T-helper 1 cell treated with Interleukin-12 subunit alpha and Interleukin-12 subunit beta and Interleukin-4 antibody, amounts not matched to agents 30 μg/mL and 1 μg/mL, for 36 hours (primary cell): ENCODE data around the gene ACSS3.
"Not testable (repeated sequence)": the region's sequence is repeated elsewhere in the genome, so short reads cannot be mapped to it uniquely, and the experiment has no call there.

Source experiments
- H3K27ac Mint-ChIP-seq: one replicate; pipeline ENCODE4 v1.8.0; 2021; ENCODE audit warnings: mild to moderate bottlenecking, mixed read lengths
- H3K27me3 Mint-ChIP-seq: one replicate; pipeline ENCODE4 v1.8.0; 2021; ENCODE audit warnings: low read depth, mixed read lengths
- H3K36me3 Mint-ChIP-seq: one replicate; pipeline ENCODE4 v1.8.0; 2021; ENCODE audit warnings: low read depth, mixed read lengths
- H3K4me1 Mint-ChIP-seq: one replicate; pipeline ENCODE4 v1.8.0; 2021; ENCODE audit warnings: low read depth, mixed read lengths
- H3K4me3 Mint-ChIP-seq: one replicate; pipeline ENCODE4 v1.8.0; 2021; ENCODE audit warnings: mild to moderate bottlenecking, moderate library complexity, mixed read lengths
- H3K9me3 Mint-ChIP-seq: one replicate; pipeline ENCODE4 v1.8.0; 2021; ENCODE audit warnings: mixed read lengths

The ACSS3 gene

GRCh38 chr12:81077686-81078441, at the start of gene ACSS3:
Gene ACSS3 (plus strand): TSS chr12:81078079. CDS start chr12:81078121, 42 bp downstream.
- Mint-ChIP-seq H3K36me3 (no peaks in the 10 kb centered on the region), H3K27ac (no peak within 1 kb of the TSS), H3K4me1 (no peaks in the 10 kb centered on the region), H3K4me3 (no peak within 1 kb of the TSS), H3K27me3 (peaks cover 16% of the 10 kb centered on the region), H3K9me3 (no peaks in the 10 kb centered on the region)

GRCh38 chr12:81034926-81035325, 43.0 kb upstream of the ACSS3 start:
- peaks cover 3% of the 10 kb centered on the region for H3K9me3 Mint-ChIP-seq
- H3K4me1 Mint-ChIP-seq = no peaks in the 10 kb centered on the region
- no peak overlapping the region for H3K4me3 Mint-ChIP-seq
- H3K27me3 Mint-ChIP-seq = no peaks in the 10 kb centered on the region
- H3K36me3 Mint-ChIP-seq = no peaks in the 10 kb centered on the region
- no peak overlapping the region for H3K27ac Mint-ChIP-seq

GRCh38 chr12:81039231-81039630, 38.6 kb upstream of the ACSS3 start:
- Mint-ChIP-seq H3K9me3 (peaks cover 3% of the 10 kb centered on the region), H3K27ac (no peak overlapping the region), H3K4me3 (no peak overlapping the region), H3K27me3 (no peaks in the 10 kb centered on the region), H3K36me3 (no peaks in the 10 kb centered on the region), H3K4me1 (no peaks in the 10 kb centered on the region)

GRCh38 chr12:81043979-81044740, 33.7 kb upstream of the ACSS3 start:
- no peaks in the 10 kb centered on the region for H3K4me1 Mint-ChIP-seq
- H3K9me3 Mint-ChIP-seq = no peaks in the 10 kb centered on the region
- no peak overlapping the region for H3K27ac Mint-ChIP-seq
- no peaks in the 10 kb centered on the region for H3K27me3 Mint-ChIP-seq
- H3K4me3 Mint-ChIP-seq = no peak overlapping the region
- H3K36me3 Mint-ChIP-seq = no peaks in the 10 kb centered on the region

- not testable (repeated sequence) for H3K4me1 Mint-ChIP-seq, H3K36me3 Mint-ChIP-seq, H3K27me3 Mint-ChIP-seq, H3K27ac Mint-ChIP-seq, H3K4me3 Mint-ChIP-seq
- H3K9me3 Mint-ChIP-seq = peaks cover 12% of the 10 kb centered on the region
These were observed 12.9 kb upstream of the ACSS3 start for GRCh38 chr12:81064971-81065370.

GRCh38 chr12:81070846-81071245, 7.0 kb upstream of the ACSS3 start:
- no peaks in the 10 kb centered on the region for H3K4me1 Mint-ChIP-seq
- H3K27ac Mint-ChIP-seq = no peak overlapping the region
- H3K9me3 Mint-ChIP-seq = no peaks in the 10 kb centered on the region
- H3K36me3 Mint-ChIP-seq = no peaks in the 10 kb centered on the region
- H3K4me3 Mint-ChIP-seq = no peak overlapping the region
- H3K27me3 Mint-ChIP-seq = no peaks in the 10 kb centered on the region

GRCh38 chr12:81075539-81075938, 2.3 kb upstream of the ACSS3 start:
- no peaks in the 10 kb centered on the region for H3K9me3 Mint-ChIP-seq
- H3K27ac Mint-ChIP-seq = no peak overlapping the region
- H3K27me3 Mint-ChIP-seq = peaks cover 16% of the 10 kb centered on the region
- H3K4me3 Mint-ChIP-seq = no peak overlapping the region
- H3K4me1 Mint-ChIP-seq = no peaks in the 10 kb centered on the region
- H3K36me3 Mint-ChIP-seq = no peaks in the 10 kb centered on the region

GRCh38 chr12:81077329-81077685, 572 bp upstream of the ACSS3 start:
- no peaks in the 10 kb centered on the region for H3K36me3 Mint-ChIP-seq
- H3K27me3 Mint-ChIP-seq = peaks cover 16% of the 10 kb centered on the region
- no peak overlapping the region for H3K4me3 Mint-ChIP-seq
- no peaks in the 10 kb centered on the region for H3K4me1 Mint-ChIP-seq
- H3K9me3 Mint-ChIP-seq = no peaks in the 10 kb centered on the region
- no peak overlapping the region for H3K27ac Mint-ChIP-seq

GRCh38 chr12:81078469-81079196, 754 bp downstream of the ACSS3 start:
- Mint-ChIP-seq H3K27ac (no peak overlapping the region), H3K27me3 (peaks cover 16% of the 10 kb centered on the region), H3K9me3 (no peaks in the 10 kb centered on the region), H3K4me1 (no peaks in the 10 kb centered on the region), H3K4me3 (no peak overlapping the region), H3K36me3 (no peaks in the 10 kb centered on the region)

- Mint-ChIP-seq H3K27me3 (peaks cover 16% of the 10 kb centered on the region), H3K4me1 (no peaks in the 10 kb centered on the region), H3K27ac (no peak overlapping the region)
These were observed 1.6 kb downstream of the ACSS3 start for GRCh38 chr12:81079280-81080076.

GRCh38 chr12:81080431-81080983, 2.6 kb downstream of the ACSS3 start:
- H3K4me3 Mint-ChIP-seq = no peak overlapping the region
- H3K36me3 Mint-ChIP-seq = no peaks in the 10 kb centered on the region
- H3K27ac Mint-ChIP-seq = no peak overlapping the region
- H3K9me3 Mint-ChIP-seq = no peaks in the 10 kb centered on the region
- no peaks in the 10 kb centered on the region for H3K4me1 Mint-ChIP-seq
- peaks cover 16% of the 10 kb centered on the region for H3K27me3 Mint-ChIP-seq

More at GRCh38 chr12:81079280-81080076, 1.6 kb downstream of the ACSS3 start:
- Mint-ChIP-seq H3K4me3 (no peak overlapping the region), H3K9me3 (no peaks in the 10 kb centered on the region), H3K36me3 (no peaks in the 10 kb centered on the region)

- no peaks in the 10 kb centered on the region for H3K36me3 Mint-ChIP-seq
- H3K4me1 Mint-ChIP-seq = no peaks in the 10 kb centered on the region
- H3K27ac Mint-ChIP-seq = no peak overlapping the region
- H3K4me3 Mint-ChIP-seq = no peak overlapping the region
- H3K27me3 Mint-ChIP-seq = peaks cover 16% of the 10 kb centered on the region
- no peaks in the 10 kb centered on the region for H3K9me3 Mint-ChIP-seq
These were observed 3.8 kb downstream of the ACSS3 start for GRCh38 chr12:81081726-81082125.

- H3K27me3 Mint-ChIP-seq = peaks cover 9% of the 10 kb centered on the region
- H3K4me3 Mint-ChIP-seq = no peak overlapping the region
- H3K36me3 Mint-ChIP-seq = no peaks in the 10 kb centered on the region
These were observed 5.1 kb downstream of the ACSS3 start for GRCh38 chr12:81083018-81083417.

More at GRCh38 chr12:81083018-81083417, 5.1 kb downstream of the ACSS3 start:
- no peaks in the 10 kb centered on the region for H3K4me1 Mint-ChIP-seq
- H3K9me3 Mint-ChIP-seq = no peaks in the 10 kb centered on the region
- H3K27ac Mint-ChIP-seq = no peak overlapping the region
